ENCODE results near the gene REEP5.

Gene REEP5

GRCh38 chr5:112883192-112883591 is 38.8 kb downstream of the REEP5 start:
- Histone ChIP-seq H3K36me3 (replicated peaks; ENCODE audit: insufficient read depth, low read length) (peaks cover 12% of the 10 kb centered on the region), H3K4me3 (ENCODE audit: low read length) (no peak overlapping the region), H2AFZ (ENCODE audit: low read length) (no peak overlapping the region), H3K4me1 (ENCODE audit: low read length) (peaks cover 28% of the 10 kb centered on the region), H3K9me3 (replicated peaks; ENCODE audit: insufficient read depth, low read length) (no peaks in the 10 kb centered on the region), H3K4me2 (ENCODE audit: low read depth, low read length) (no peak overlapping the region), H3F3A (ENCODE audit: insufficient read depth, low read length) (peaks cover 20% of the 10 kb centered on the region), H3K9me2 (replicated peaks; ENCODE audit: insufficient read depth, low read length) (no peaks in the 10 kb centered on the region), H3K79me2 (ENCODE audit: low read length) (peaks cover 75% of the 10 kb centered on the region), H3K27ac (ENCODE audit: low read length) (no peak overlapping the region), H4K20me1 (ENCODE audit: insufficient read depth, low read length) (no peaks in the 10 kb centered on the region), H3K27me3 (replicated peaks; ENCODE audit: insufficient read depth, low read length) (no peaks in the 10 kb centered on the region), H3K9ac (ENCODE audit: low read length) (no peak overlapping the region)
- TF ChIP-seq EZH2 (optimal IDR thresholded peaks at IDR 0.05; ENCODE audit: low read depth, low read length) (no peak), EZH2phosphoT487 (IDR thresholded peaks at IDR 0.05; ENCODE audit: low read length) (no peak), CTCF (IDR thresholded peaks at IDR 0.05; ENCODE audit: low read length) (no peak)
- DNase-seq, result no peak

GRCh38 chr5:112880219-112880964 is 41.6 kb downstream of the REEP5 start:
- Histone ChIP-seq H3K27me3 (replicated peaks; ENCODE audit: insufficient read depth, low read length) (no peaks in the 10 kb centered on the region), H3K4me1 (ENCODE audit: low read length) (peaks cover 37% of the 10 kb centered on the region), H3K9me2 (replicated peaks; ENCODE audit: insufficient read depth, low read length) (no peaks in the 10 kb centered on the region), H3K36me3 (replicated peaks; ENCODE audit: insufficient read depth, low read length) (peaks cover 9% of the 10 kb centered on the region; the same call in 1 of the 2 replicates), H3K79me2 (ENCODE audit: low read length) (peaks cover 82% of the 10 kb centered on the region), H3K9me3 (replicated peaks; ENCODE audit: insufficient read depth, low read length) (no peaks in the 10 kb centered on the region), H3K27ac (ENCODE audit: low read length) (peak overlapping the region; percentile 87; the same call in 1 of the 2 replicates), H3K9ac (ENCODE audit: low read length) (no peak overlapping the region), H2AFZ (ENCODE audit: low read length) (no peak overlapping the region), H3F3A (ENCODE audit: insufficient read depth, low read length) (peaks cover 26% of the 10 kb centered on the region), H4K20me1 (ENCODE audit: insufficient read depth, low read length) (no peaks in the 10 kb centered on the region), H3K4me2 (ENCODE audit: low read depth, low read length) (peak overlapping the region; percentile 16; the same call in 1 of the 2 replicates), H3K4me3 (ENCODE audit: low read length) (no peak overlapping the region)
- DNase-seq, result no peak
- TF ChIP-seq EZH2phosphoT487 (IDR thresholded peaks at IDR 0.05; ENCODE audit: low read length) (no peak), CTCF (IDR thresholded peaks at IDR 0.05; ENCODE audit: low read length) (no peak), EZH2 (optimal IDR thresholded peaks at IDR 0.05; ENCODE audit: low read depth, low read length) (no peak)

GRCh38 chr5:112878760-112879159 is 43.3 kb downstream of the REEP5 start:
- H3K27ac ChIP-seq (ENCODE audit: low read length), result peak overlapping the region; percentile 87
- peaks cover 73% of the 10 kb centered on the region for H3K79me2 ChIP-seq (ENCODE audit: low read length)
- peak overlapping the region; percentile 21; the same call in 1 of the 2 replicates for H3K4me3 ChIP-seq (ENCODE audit: low read length)
- H3K9me3 ChIP-seq (replicated peaks; ENCODE audit: insufficient read depth, low read length), result no peaks in the 10 kb centered on the region
- H3K4me2 ChIP-seq (ENCODE audit: low read depth, low read length), result peak overlapping the region; percentile 62
- peaks cover 26% of the 10 kb centered on the region for H3F3A ChIP-seq (ENCODE audit: insufficient read depth, low read length)
- no peaks in the 10 kb centered on the region for H3K9me2 ChIP-seq (replicated peaks; ENCODE audit: insufficient read depth, low read length)
- DNase-seq, result peak; percentile 94
- H3K36me3 ChIP-seq (replicated peaks; ENCODE audit: insufficient read depth, low read length), result peaks cover 9% of the 10 kb centered on the region; the same call in 1 of the 2 replicates
- H4K20me1 ChIP-seq (ENCODE audit: insufficient read depth, low read length), result no peaks in the 10 kb centered on the region
- TF ChIP-seq EZH2phosphoT487 (IDR thresholded peaks at IDR 0.05; ENCODE audit: low read length) (no peak), CTCF (IDR thresholded peaks at IDR 0.05; ENCODE audit: low read length) (no peak), EZH2 (optimal IDR thresholded peaks at IDR 0.05; ENCODE audit: low read depth, low read length) (no peak)
- no peak overlapping the region for H2AFZ ChIP-seq (ENCODE audit: low read length)
- H3K9ac ChIP-seq (ENCODE audit: low read length), result peak overlapping the region; percentile 55; the same call in 1 of the 2 replicates
- H3K4me1 ChIP-seq (ENCODE audit: low read length), result peaks cover 44% of the 10 kb centered on the region
- H3K27me3 ChIP-seq (replicated peaks; ENCODE audit: insufficient read depth, low read length), result no peaks in the 10 kb centered on the region

Measured in MM.1S (cell line).